Activated CD4-positive, alpha-beta T cell treated with anti-CD3 and anti-CD28 coated beads, Interleukin-2, Interleukin-6, amounts not matched to agents 100 ng/mL and 50 ng/mL, durations not matched to agents 16 hours and 8 hours (primary cell): ENCODE data around the gene ZNF526.
A peak's percentile ranks its signal among the peaks of the same experiment; 100 is the strongest.

Experiments used
- DNase-seq: peaks from one replicate; pipeline ENCODE4 v3.0.0-alpha.2; 2020

Gene ZNF526

GRCh38 chr19:42197375-42197817 lies 22.7 kb upstream of the ZNF526 start:
- no peak for DNase-seq

GRCh38 chr19:42198676-42199439 lies 21.3 kb upstream of the ZNF526 start:
- peak; percentile 81 for DNase-seq

GRCh38 chr19:42199440-42200115 lies 20.5 kb upstream of the ZNF526 start:
- DNase-seq: peak; percentile 88

DNA sequence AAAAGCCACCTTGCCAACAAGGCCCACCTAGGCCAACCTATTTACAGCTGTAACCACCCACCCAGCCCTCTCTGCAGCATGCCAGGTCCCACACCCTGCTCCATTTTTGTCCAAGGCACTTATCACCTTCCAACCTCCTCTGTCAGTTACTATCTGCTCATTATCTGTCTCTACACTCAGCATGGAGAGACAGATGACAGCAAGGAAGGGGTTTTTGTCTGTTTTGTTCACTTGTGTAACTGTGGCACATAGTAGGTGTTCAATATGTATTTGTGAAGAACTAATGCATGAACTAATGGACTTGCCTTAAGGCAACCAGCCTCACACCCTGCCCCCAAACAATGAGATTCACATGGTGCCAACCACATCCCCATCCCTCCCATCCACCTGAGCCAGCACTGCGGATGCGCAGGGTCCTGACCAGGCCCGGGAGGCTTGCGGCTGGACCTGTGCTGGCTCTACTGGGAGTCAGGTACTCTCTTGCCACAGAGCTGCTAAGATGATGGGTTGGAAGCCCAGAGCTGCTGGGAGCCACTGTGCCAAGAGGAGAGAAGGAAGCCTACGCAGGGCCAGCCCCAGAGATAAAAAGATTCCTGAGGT lies 19.9 kb upstream of the ZNF526 start:
- DNase-seq: no peak

DNA sequence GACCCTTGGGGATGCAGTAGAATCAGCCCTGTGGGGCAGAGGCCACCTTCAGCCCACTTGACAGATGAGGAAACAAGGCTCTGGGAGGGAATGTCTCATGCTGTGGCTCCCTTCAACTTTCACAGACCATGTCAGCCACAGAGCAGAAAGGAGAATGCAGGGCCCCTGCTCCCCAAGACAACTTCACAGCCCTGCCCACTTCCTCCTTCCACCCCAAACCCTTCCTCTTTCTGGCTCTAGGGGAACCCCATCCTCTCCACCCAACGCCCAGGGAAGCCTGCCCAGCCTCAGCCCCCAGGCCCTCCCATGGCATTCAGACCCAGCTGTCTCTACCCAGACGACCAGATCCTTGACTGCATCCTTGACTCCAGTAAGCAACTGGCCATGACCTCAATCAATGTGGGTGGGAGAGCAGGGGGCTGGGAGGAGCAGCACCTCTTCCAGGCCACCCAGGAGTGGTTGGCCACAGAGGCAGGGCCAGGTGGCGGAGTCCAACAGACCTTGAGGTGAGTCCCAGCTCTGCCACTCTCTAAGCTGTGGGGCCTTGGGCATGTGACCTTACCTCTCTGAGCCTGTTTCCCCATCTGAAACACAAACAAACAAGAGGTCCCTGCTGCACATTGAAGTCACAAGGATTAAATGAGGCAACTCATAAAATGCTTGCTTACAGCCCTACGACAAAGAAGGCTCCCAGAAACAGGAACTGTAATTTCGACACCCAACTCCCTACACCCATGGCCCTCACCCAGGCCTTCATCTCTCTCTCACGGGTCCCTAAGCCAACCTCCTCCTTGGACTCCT lies 18.4 kb upstream of the ZNF526 start:
- DNase-seq: peak; percentile 75

DNA sequence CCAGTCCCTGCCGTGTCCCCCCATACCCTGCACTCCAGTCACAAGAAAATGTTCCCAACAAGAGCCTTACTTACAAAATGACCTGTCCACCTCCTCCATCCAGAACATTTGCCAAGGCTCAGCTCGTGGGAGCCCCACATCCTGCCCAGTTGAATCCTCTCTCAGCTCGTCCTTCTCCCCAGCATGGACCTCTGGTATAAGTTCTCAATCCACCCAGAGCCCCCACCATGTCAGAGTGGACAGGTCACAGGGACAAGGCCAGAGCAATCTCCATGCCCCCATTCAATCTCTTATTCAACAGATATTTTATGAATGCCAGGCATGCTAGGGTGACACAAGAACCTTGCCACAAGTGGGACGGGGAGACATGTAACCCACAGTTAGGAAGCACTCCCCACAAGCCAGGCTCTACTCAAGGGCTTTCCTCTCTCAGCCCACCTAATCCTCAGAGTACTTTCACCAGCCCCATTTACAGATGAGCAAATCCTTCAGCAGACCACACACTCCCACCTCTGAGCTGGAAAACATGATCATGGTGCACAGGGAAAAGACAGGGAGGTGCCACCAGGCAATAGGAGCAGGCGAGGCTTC lies 17.7 kb upstream of the ZNF526 start:
- no peak for DNase-seq

DNA sequence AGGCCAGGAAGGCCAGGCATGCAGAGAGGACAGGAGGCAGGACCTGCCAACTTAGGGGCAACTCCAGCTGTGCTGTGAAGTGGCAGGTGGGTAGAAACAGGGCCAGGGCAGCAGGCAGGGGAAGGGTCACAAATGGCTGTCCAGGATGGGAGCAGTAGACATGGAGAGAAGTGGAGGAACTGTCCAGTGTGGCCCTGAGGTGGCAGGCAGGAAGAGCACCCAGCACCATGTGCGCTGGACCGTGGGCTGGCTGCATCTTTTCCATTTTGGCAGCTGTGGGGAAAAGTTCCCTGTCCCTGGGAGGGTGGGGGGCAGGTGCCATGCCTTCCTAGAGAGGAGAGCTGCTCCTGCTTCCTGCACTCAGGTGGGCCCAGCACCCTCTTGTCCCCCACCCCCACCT lies 16.4 kb upstream of the ZNF526 start:
- no peak for DNase-seq

- DNase-seq: no peak
Measured at GRCh38 chr19:42204664-42205063, 15.4 kb upstream of the ZNF526 start.

DNA sequence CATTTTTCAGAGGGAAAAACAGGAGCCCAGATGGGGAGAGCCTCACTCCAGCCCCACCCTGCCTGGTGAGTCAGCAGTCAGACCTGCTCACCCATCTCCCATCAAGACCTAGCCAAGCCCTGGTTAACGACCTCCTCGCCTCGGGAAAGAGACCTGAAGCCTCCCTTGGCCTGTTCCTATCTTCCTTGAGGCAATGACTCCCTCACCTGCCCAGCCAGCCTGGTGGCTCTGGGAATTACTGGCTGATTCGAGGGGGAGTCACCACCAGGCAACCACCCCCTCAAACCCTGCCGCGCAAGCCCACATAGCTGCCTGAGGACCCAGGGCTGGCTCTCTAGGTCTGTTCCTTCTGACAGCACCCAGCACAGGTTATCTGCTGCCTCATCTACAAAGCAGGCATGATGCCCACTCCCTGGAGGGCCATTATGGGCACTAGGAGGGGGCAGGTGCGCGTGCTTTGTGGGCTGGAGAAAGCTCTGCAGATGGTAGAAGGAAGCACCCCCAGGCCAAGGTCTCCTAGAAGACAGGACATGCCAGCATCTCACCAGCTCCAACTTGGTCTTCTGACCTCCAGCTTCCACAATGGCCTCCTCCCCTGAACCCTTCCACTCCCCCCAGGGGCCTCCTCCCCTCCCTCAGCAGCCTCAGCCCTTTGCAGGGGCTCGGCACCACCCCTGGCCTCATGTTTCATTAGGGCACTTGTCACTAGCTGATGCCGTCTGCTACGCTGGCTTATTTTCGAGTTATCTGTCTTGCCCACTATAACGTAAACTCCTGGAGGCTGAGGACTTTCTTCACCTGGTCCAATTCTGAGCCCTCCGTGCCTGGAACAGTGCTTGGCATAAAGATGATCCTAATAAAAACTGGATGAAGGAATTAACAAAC lies 13.0 kb upstream of the ZNF526 start:
- no peak for DNase-seq

DNA sequence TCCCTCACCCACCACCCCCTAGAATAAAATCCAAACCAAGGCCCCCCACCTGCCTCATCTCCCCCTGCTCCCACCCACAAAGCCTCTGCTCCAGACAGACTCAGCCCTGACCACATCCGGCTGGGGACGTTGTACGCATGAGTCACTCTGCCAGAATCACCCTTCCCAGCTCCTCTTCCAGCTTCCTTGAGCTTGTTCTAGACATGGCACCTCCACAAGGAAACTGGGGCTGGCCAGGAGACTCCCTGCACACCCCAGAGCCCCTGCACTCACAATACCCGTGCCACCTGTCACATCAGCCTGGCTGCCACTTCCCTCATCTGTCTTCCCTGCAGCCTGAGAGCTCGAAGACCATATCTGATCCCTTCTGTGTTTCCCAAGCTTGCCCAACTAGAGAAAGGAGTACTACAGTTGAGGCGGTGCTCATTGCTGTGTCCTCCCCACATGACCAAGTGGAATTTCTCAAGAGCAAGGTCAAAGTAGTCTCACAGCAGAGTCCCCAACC lies 12.3 kb upstream of the ZNF526 start:
- DNase-seq: no peak

DNA sequence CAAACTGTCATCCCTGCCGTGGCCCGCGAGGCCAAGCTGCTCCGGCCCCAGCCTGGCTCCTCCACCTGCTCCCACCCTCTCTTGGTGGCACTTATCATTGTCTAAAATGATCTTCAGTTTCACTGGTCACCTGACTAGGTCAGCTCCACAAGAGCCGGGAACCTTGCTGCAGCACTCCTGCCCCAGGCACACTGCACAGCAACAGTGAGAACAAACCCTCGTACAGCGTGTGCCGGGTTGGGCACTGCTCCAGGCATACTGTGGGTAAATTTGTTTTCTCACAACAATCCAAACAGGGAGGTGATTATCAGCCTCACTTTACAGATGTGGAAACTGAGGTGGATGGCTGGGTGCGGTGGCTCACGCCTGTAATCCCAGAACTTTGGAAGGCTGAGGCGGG lies 11.5 kb upstream of the ZNF526 start:
- DNase-seq: no peak

DNA sequence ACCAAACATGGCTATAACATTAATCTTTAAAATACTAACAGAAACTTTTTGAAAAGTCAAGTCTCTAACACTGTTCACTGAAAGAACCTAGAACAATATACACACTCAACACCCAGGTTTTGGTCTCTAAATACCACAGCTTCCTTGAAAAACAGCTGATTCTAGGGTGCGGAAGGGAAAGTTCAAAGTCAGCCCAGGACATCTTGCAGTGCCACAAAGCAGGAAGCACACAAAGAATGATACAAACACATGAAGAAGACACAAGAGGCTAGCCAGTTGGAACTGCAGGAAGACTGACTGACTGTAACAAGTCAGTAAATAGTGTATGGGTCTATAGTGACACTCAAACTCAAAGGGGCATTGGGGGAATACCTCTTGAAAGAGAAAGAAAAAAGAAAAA lies 7.2 kb upstream of the ZNF526 start:
- DNase-seq: peak; percentile 23

- no peak for DNase-seq
Measured at GRCh38 chr19:42214810-42215485, 5.2 kb upstream of the ZNF526 start.

GRCh38 chr19:42216653-42217519 lies 3.2 kb upstream of the ZNF526 start:
- DNase-seq: peak; percentile 40

DNA sequence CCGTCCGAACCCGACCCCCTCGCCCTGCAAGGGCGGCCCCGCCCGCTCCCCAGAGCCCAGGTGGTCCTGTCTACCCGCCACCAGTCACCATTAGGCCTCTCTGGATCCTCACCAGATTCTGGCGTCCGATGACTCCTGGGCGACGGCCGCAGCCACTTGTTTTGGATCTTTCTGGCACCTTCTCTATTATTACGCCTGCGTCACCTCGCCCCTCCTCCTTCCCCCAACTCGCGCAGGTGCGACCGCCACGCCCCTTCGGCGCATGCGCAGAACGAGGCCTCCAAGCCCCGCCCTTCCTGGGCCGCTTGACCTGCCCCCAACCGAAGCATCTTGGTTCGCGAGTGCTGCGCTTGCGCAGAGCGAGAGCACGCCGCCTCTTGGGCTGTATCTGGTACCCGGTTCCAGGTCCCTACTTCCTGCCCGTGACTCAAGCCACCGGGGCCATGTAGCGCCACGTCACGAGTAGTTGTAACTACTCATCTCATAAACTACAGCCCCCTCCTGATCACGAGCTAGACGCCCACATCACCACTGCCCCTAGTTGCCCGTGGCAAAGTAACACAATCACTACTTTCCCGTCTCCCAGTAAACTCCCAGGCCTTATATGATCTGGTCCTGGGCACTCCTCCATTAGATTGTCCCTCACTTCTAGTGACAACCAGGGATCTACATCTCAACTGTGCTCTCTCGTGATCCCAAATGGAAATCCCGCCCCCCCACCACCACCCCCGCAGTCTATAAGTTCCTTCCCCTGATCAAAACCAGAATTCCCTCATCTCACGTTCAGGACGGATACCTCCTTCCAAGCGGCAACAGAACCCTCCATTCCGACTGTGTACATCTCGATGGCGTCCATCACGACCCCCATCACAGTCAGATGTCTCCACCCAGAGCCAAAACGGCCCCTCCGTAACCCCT lies 2.3 kb upstream of the ZNF526 start, which contains the start of gene DEDD2:
Gene DEDD2 (minus strand): TSS at position 158 of the 918 bp plus-strand sequence. CDS start 670 bp downstream, outside the sequence.
- peak; percentile 100 for DNase-seq

- no peak for DNase-seq
Measured at GRCh38 chr19:42220751-42221097, 612 bp downstream of the ZNF526 start.

- DNase-seq: no peak
Measured at GRCh38 chr19:42224940-42225717, 5.0 kb downstream of the ZNF526 start.
